Gastroesophageal sphincter (tissue), 4 donors: ENCODE measurements around the gene WNT11. TPM values are rescaled to one million over a fixed set of nuclear protein-coding genes. Genes with fewer than 3 reads are reported as not detected.
A peak's percentile ranks its signal among the peaks of the same experiment; 100 is the strongest.

Experiments used
- ATAC-seq: fragments of 150-250 bp; one replicate; pipeline ENCODE4 v1.9.1; 2016; ENCODE audit warnings: mild to moderate bottlenecking, moderate library complexity
- H3K27ac ChIP-seq, 4 donors: fragments of 200-600 bp; sonication (generic) in 3 of 4; 1 replicate in 3 of 4; 2 replicates in 1 of 4; pipeline ENCODE4 v1.5.1; 2016 to 2019
- H3K27me3 ChIP-seq: fragments of 200-600 bp; sonication (generic); one replicate; pipeline ENCODE4 v1.5.1; 2019
- H3K36me3 ChIP-seq, 2 donors: fragments of 200-600 bp; sonication (generic); one replicate each; pipeline ENCODE4 v1.5.1; 2019; ENCODE audit warnings: control low read depth in 1 of 2
- H3K4me1 ChIP-seq, 3 donors: fragments of 200-600 bp; sonication (generic); 1 replicate in 2 of 3; 2 replicates in 1 of 3; pipeline ENCODE4 v1.5.1; 2016 to 2019; ENCODE audit warnings: control low read depth in 2 of 3
- H3K4me3 ChIP-seq, 2 donors: fragments of 200-600 bp; sonication (generic); one replicate each; pipeline ENCODE4 v1.5.1; 2019; ENCODE audit warnings: mild to moderate bottlenecking in 1 of 2, moderate library complexity in 1 of 2
- H3K9me3 ChIP-seq, 3 donors: fragments of 200-600 bp; sonication (generic); one replicate each; pipeline ENCODE4 v1.5.1; 2017 to 2019; ENCODE audit warnings: control low read depth in 2 of 3
- CTCF ChIP-seq, 4 experiments: fragments of 200-600 bp in 2 of 4; fragments of 450-650 bp in 2 of 4; sonication (generic) in 1 of 4; IDR thresholded peaks; one replicate each; pipeline ENCODE4 v1.5.1; 2017 to 2019; ENCODE audit warnings: antibody characterized with exemption in 4 of 4, mild to moderate bottlenecking in 2 of 4, moderate library complexity in 2 of 4
- EP300 ChIP-seq: sonication (generic); formaldehyde crosslinking; IDR thresholded peaks from one replicate; pipeline ENCODE4 v1.6.1; 2017; ENCODE audit warnings: antibody characterized with exemption, mild to moderate bottlenecking
- POLR2A ChIP-seq, 2 donors: fragments of 450-650 bp; IDR thresholded peaks; one replicate each; pipeline ENCODE4 v1.6.1; 2017; ENCODE audit warnings: antibody characterized with exemption in 2 of 2, mild to moderate bottlenecking in 2 of 2, moderate library complexity in 1 of 2
- POLR2AphosphoS5 ChIP-seq: sonication (generic); formaldehyde crosslinking; IDR thresholded peaks from one replicate; pipeline ENCODE4 v1.6.1; 2017; ENCODE audit warnings: antibody characterized with exemption
- WGBS, 2 donors: methylation state at CpG; one replicate each; pipeline ENCODE4 v1.1.5; 2018; ENCODE audit warnings: low coverage in 1 of 2; 5-methylcytosine and 5-hydroxymethylcytosine counted together
- total RNA-seq, 4 donors: library from RNA; depleted of rRNA; stranded (reverse); fragments of >200 nt; gene quantifications; one replicate each; pipeline ENCODE4 v1.1.0, GENCODE V29; 2016

Gene WNT11
- total RNA-seq, 4 donors from 2014 or later: 2.5 to 17.1 (median 5.4) TPM

DNA sequence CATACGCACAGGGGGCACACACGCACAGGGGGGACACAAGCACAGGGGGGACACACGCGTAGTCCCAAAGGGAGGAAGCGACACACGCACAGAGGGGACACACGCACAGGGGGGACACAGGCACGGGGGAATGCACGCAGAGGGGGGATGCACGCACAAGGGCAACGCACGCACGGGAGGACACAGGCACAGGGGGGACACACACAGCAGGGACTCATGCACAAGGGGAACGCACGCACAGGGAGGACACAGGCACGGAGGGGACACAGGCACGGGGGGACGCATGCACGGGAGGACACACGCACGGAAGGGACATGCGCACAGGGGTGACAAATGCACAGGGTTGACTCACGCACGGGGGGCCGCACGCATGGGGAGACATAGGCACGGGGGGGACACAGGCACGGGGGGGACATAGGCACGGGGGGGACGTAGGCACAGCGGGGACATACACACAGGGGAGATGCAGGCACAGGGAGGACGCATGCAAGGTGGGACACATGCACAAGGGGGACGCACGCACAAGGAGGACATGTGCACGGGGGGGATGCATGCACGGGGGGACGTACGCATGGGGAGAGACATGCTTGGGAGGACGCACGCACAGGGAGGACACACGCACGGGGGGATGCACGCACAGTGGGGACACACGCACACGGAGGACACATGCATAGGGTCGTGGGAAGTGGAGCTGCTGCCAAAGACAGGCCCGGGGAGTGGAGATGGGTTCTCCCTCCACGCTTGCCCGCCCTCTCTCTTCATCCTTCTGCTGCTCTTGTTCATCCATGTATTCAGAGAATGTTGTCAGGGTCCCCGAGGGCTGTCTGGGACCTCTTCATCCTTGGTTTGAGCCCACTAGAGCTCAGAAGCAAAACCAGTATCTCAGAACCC lies 41.2 kb downstream of the WNT11 start:
- Histone ChIP-seq H3K4me1 (peaks cover 0 to 17% (median 12%) of the 10 kb centered on the region in 3 donors), H3K4me3 (no peak overlapping the region), H3K27ac (no peak overlapping the region), H3K27me3 (no peaks in the 10 kb centered on the region), H3K9me3 (no peaks in the 10 kb centered on the region), H3K36me3 (no peaks in the 10 kb centered on the region)
- WGBS, 2 donors: 82 to 91% methylated on average over 26 to 36 of the region's 50 CpGs
- TF ChIP-seq CTCF (IDR thresholded peaks at IDR 0.05): no peak
- no peak for ATAC-seq

- TF ChIP-seq POLR2A (IDR thresholded peaks at IDR 0.05): no peak
- TF ChIP-seq EP300: no peak
- TF ChIP-seq POLR2AphosphoS5: no peak
- Histone ChIP-seq H3K4me1 (peaks cover 0 to 17% (median 12%) of the 10 kb centered on the region in 3 donors), H3K9me3 (no peaks in the 10 kb centered on the region), H3K36me3 (no peaks in the 10 kb centered on the region), H3K27ac (no peak overlapping the region), H3K27me3 (no peaks in the 10 kb centered on the region), H3K4me3 (no peak overlapping the region)
- ATAC-seq: no peak
- WGBS, 2 donors: 80% methylated on average over 1 of the region's 13 CpGs; no CpG with 5 or more reads in 1 of the 2 donors
These were observed 42.2 kb downstream of the WNT11 start for GRCh38 chr11:76164081-76164480.

GRCh38 chr11:76163289-76163880 lies 42.9 kb downstream of the WNT11 start:
- Histone ChIP-seq H3K4me3 (no peak overlapping the region), H3K27ac (no peak overlapping the region), H3K4me1 (peaks cover 0 to 17% (median 12%) of the 10 kb centered on the region in 3 donors), H3K36me3 (no peaks in the 10 kb centered on the region), H3K9me3 (no peaks in the 10 kb centered on the region), H3K27me3 (no peaks in the 10 kb centered on the region)
- no peak for ATAC-seq
- 80% methylated on average over 3 of the region's 11 CpGs; no CpG with 5 or more reads in 1 of the 2 donors for WGBS, 2 donors
- TF ChIP-seq EP300: no peak
- TF ChIP-seq CTCF (IDR thresholded peaks at IDR 0.05): no peak
- TF ChIP-seq POLR2AphosphoS5: no peak
- no peak for TF ChIP-seq POLR2A (IDR thresholded peaks at IDR 0.05)

GRCh38 chr11:76162336-76163288 lies 43.7 kb downstream of the WNT11 start:
- H3K4me3 ChIP-seq: no peak overlapping the region
- no peaks in the 10 kb centered on the region for H3K27me3 ChIP-seq
- 82 to 93% methylated on average over 5 to 8 of the region's 15 CpGs for WGBS, 2 donors
- no peak for ATAC-seq
- H3K4me1 ChIP-seq: peaks cover 0 to 17% (median 12%) of the 10 kb centered on the region in 3 donors
- no peaks in the 10 kb centered on the region for H3K9me3 ChIP-seq
- H3K27ac ChIP-seq: no peak overlapping the region
- no peaks in the 10 kb centered on the region for H3K36me3 ChIP-seq
- no peak for TF ChIP-seq EP300
- no peak for TF ChIP-seq POLR2A (IDR thresholded peaks at IDR 0.05)
- TF ChIP-seq POLR2AphosphoS5: no peak

DNA sequence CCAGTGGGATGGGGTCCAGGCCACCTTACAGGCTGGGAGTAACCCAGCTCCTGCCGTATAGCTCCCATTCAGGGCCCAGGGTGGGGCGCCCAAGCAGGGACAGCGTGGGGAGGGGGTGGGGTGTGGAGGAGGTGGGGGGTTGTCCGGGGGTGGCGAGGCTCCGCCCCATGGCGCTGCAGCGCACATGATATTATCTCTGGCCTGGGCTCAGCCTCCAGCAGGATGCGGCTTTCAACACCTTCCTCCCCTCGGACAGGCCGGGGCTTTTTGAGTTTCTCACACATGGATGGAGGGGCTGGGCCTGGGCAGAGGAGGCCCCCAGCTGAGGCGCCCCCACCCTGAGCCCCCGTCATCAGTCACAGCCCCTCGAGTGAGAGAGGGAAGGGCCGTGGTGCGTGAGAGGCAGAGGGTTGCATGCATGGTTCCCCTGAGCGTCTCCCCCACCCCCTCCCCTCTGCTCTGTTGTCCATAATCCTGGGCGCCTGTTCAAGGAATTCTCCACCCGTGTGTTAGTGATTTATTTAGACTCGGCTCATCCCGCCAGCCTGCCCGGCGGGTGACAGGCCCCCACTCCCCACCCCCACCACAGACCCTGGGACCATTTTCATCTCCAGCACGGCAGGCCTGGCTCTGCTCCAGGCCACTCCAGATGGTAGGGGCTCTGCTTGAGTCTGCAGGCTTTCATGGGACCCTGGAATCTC lies 44.9 kb downstream of the WNT11 start:
- 2% methylated on average over 9 of the region's 24 CpGs; no CpG with 5 or more reads in 1 of the 2 donors for WGBS, 2 donors
- ATAC-seq: peak; percentile 28
- Histone ChIP-seq H3K36me3 (no peaks in the 10 kb centered on the region), H3K4me3 (peak overlapping the region in 1 of 2 donors; percentile 27), H3K9me3 (no peaks in the 10 kb centered on the region), H3K4me1 (peaks cover 0 to 17% (median 12%) of the 10 kb centered on the region in 3 donors), H3K27ac (no peak overlapping the region), H3K27me3 (no peaks in the 10 kb centered on the region)
- no peak for TF ChIP-seq CTCF (IDR thresholded peaks at IDR 0.05)
- TF ChIP-seq EP300: no peak
- TF ChIP-seq POLR2A (IDR thresholded peaks at IDR 0.05): no peak
- TF ChIP-seq POLR2AphosphoS5: no peak
